ENCODE data around the gene KCNE1. TPM values are rescaled to one million over a fixed set of nuclear protein-coding genes. Genes with fewer than 3 reads are reported as not detected.

The KCNE1 gene
- total and polyA plus RNA-seq, 2 donors (not counting 1 experiment from before 2014, with no cell fraction given): 0.33 to 0.45 TPM

- Histone ChIP-seq H3K4me1 (ENCODE audit: control insufficient read depth, extremely low read depth, insufficient read depth, low read length) (peaks cover 10% of the 10 kb centered on the region), H3K9ac (ENCODE audit: insufficient read depth, low read length) (peak overlapping the region; percentile 78), H3K27ac (ENCODE audit: insufficient read depth, low read length) (peak overlapping the region; percentile 87), H3K36me3 (ENCODE audit: control insufficient read depth, insufficient read depth, low read length) (peaks cover 9% of the 10 kb centered on the region), H3K4me2 (ENCODE audit: extremely low read depth, insufficient read depth, low read length) (peak overlapping the region; percentile 55), H3K9me3 (ENCODE audit: control insufficient read depth, insufficient read depth, low read depth, low read length) (no peaks in the 10 kb centered on the region), H3K79me2 (ENCODE audit: control insufficient read depth, insufficient read depth, low read length) (peaks cover 25% of the 10 kb centered on the region), H4K20me1 (ENCODE audit: control insufficient read depth, extremely low read depth, insufficient read depth, low read length) (no peaks in the 10 kb centered on the region), H3K27me3 (ENCODE audit: control insufficient read depth, insufficient read depth, low read length) (no peaks in the 10 kb centered on the region), H3K4me3 (replicated peaks in 1 of 4; ENCODE audit: control extremely low read depth in 1 of 4, insufficient read depth in 1 of 4, low read depth in 3 of 4, low read length in 4 of 4) (peak overlapping the region; percentile 52 to 88 (median 62)), H2AFZ (ENCODE audit: low read length) (no peak overlapping the region)
- TF ChIP-seq EZH2 (IDR thresholded peaks at IDR 0.05; ENCODE audit: low read length, missing control alignments): no peak
- TF ChIP-seq, protein P1, sequence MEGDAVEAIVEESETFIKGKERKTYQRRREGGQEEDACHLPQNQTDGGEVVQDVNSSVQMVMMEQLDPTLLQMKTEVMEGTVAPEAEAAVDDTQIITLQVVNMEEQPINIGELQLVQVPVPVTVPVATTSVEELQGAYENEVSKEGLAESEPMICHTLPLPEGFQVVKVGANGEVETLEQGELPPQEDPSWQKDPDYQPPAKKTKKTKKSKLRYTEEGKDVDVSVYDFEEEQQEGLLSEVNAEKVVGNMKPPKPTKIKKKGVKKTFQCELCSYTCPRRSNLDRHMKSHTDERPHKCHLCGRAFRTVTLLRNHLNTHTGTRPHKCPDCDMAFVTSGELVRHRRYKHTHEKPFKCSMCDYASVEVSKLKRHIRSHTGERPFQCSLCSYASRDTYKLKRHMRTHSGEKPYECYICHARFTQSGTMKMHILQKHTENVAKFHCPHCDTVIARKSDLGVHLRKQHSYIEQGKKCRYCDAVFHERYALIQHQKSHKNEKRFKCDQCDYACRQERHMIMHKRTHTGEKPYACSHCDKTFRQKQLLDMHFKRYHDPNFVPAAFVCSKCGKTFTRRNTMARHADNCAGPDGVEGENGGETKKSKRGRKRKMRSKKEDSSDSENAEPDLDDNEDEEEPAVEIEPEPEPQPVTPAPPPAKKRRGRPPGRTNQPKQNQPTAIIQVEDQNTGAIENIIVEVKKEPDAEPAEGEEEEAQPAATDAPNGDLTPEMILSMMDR (conservative IDR thresholded peaks at IDR 0.05 in 1 of 2, IDR thresholded peaks at IDR 0.05 in 1 of 2; ENCODE audit: low read depth in 1 of 2, low read length in 2 of 2): no peak
- DNase-seq (ENCODE audit: low read depth in 2 of 2): peak; percentile 100
These were observed 14.7 kb upstream of the KCNE1 start for GRCh38 chr21:34526618-34527290.

DNA sequence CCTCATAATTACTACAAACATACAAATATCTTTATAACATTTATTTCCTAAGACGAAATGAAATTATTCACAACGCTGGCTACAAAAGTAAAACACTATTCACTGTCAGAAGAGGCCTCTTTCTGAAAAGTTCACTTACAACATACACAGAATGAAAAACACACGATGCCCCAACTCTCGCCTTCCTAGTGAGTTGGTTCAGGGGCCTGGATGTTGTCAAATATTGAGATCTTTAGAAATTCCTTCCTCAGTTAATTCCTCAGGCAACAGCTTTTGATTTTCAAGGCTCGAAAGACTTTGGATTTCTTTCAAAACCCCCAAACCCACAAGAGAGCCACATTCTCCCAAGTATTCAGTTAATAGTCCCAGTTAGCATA lies 14.2 kb upstream of the KCNE1 start:
- no peak for DNase-seq (ENCODE audit: low read depth in 2 of 2)
- Histone ChIP-seq H3K4me1 (ENCODE audit: control insufficient read depth, extremely low read depth, insufficient read depth, low read length) (peaks cover 10% of the 10 kb centered on the region), H3K4me2 (ENCODE audit: extremely low read depth, insufficient read depth, low read length) (peak overlapping the region; percentile 89), H3K4me3 (replicated peaks in 1 of 4; ENCODE audit: control extremely low read depth in 1 of 4, insufficient read depth in 1 of 4, low read depth in 3 of 4, low read length in 4 of 4) (peak overlapping the region; percentile 52 to 88 (median 62)), H3K9me3 (ENCODE audit: control insufficient read depth, insufficient read depth, low read depth, low read length) (no peaks in the 10 kb centered on the region), H3K79me2 (ENCODE audit: control insufficient read depth, insufficient read depth, low read length) (peaks cover 25% of the 10 kb centered on the region), H3K27me3 (ENCODE audit: control insufficient read depth, insufficient read depth, low read length) (no peaks in the 10 kb centered on the region), H4K20me1 (ENCODE audit: control insufficient read depth, extremely low read depth, insufficient read depth, low read length) (no peaks in the 10 kb centered on the region), H3K36me3 (ENCODE audit: control insufficient read depth, insufficient read depth, low read length) (peaks cover 13% of the 10 kb centered on the region), H3K27ac (ENCODE audit: insufficient read depth, low read length) (peak overlapping the region; percentile 87), H3K9ac (ENCODE audit: insufficient read depth, low read length) (peak overlapping the region; percentile 78), H2AFZ (ENCODE audit: low read length) (no peak overlapping the region)
- TF ChIP-seq, protein P1 (conservative IDR thresholded peaks at IDR 0.05 in 1 of 2, IDR thresholded peaks at IDR 0.05 in 1 of 2; ENCODE audit: low read depth in 1 of 2, low read length in 2 of 2): no peak
- TF ChIP-seq EZH2 (IDR thresholded peaks at IDR 0.05; ENCODE audit: low read length, missing control alignments): no peak

- Histone ChIP-seq H3K9me3 (ENCODE audit: control insufficient read depth, insufficient read depth, low read depth, low read length) (no peaks in the 10 kb centered on the region), H3K36me3 (ENCODE audit: control insufficient read depth, insufficient read depth, low read length) (peaks cover 19% of the 10 kb centered on the region), H3K27me3 (ENCODE audit: control insufficient read depth, insufficient read depth, low read length) (no peaks in the 10 kb centered on the region), H3K4me3 (replicated peaks in 1 of 4; ENCODE audit: control extremely low read depth in 1 of 4, insufficient read depth in 1 of 4, low read depth in 3 of 4, low read length in 4 of 4) (peak overlapping the region; percentile 52 to 88 (median 62)), H3K27ac (ENCODE audit: insufficient read depth, low read length) (peak overlapping the region; percentile 87), H3K79me2 (ENCODE audit: control insufficient read depth, insufficient read depth, low read length) (peaks cover 25% of the 10 kb centered on the region), H3K9ac (ENCODE audit: insufficient read depth, low read length) (peak overlapping the region; percentile 78), H3K4me2 (ENCODE audit: extremely low read depth, insufficient read depth, low read length) (peak overlapping the region; percentile 89), H2AFZ (ENCODE audit: low read length) (no peak overlapping the region), H3K4me1 (ENCODE audit: control insufficient read depth, extremely low read depth, insufficient read depth, low read length) (peaks cover 10% of the 10 kb centered on the region), H4K20me1 (ENCODE audit: control insufficient read depth, extremely low read depth, insufficient read depth, low read length) (no peaks in the 10 kb centered on the region)
- peak; percentile 76 to 85 for DNase-seq (ENCODE audit: low read depth in 2 of 2)
- no peak for TF ChIP-seq EZH2 (IDR thresholded peaks at IDR 0.05; ENCODE audit: low read length, missing control alignments)
- TF ChIP-seq, protein P1 (conservative IDR thresholded peaks at IDR 0.05 in 1 of 2, IDR thresholded peaks at IDR 0.05 in 1 of 2; ENCODE audit: low read depth in 1 of 2, low read length in 2 of 2): no peak
These were observed 12.9 kb upstream of the KCNE1 start for GRCh38 chr21:34524646-34525601.

Measured in fibroblast of lung (primary cell).